Lung (tissue), 12 donors: Measurements from ENCODE around the gene DOCK4. TPM values are rescaled to one million over a fixed set of nuclear protein-coding genes. Genes with fewer than 3 reads are reported as not detected.

ENCODE experiments used
- ATAC-seq: fragments of 200-7000 bp; cut with Tn5 transposase; one replicate; pipeline ENCODE4 v1.9.1; 2020; ENCODE audit warnings: moderate number of reproducible peaks; ENCODE audit not compliant: insufficient read depth, low FRiP score
- DNase-seq, 3 donors: peaks; one replicate each; pipeline ENCODE4 v3.0.0-alpha.2; 2013 to 2017
- H3K27ac ChIP-seq, 2 donors: one replicate each; pipeline ENCODE4 v1.5.1; 2013; ENCODE audit warnings: mild to moderate bottlenecking in 2 of 2, moderate library complexity in 2 of 2, control low read depth in 1 of 2, inconsistent platforms in 1 of 2, low read depth in 1 of 2, low read length in 1 of 2
- H3K27me3 ChIP-seq, 3 donors: one replicate each; pipeline ENCODE4 v1.5.1; 2013; ENCODE audit warnings: low read length in 2 of 3; ENCODE audit not compliant: control insufficient read depth in 3 of 3, insufficient read depth in 3 of 3
- H3K36me3 ChIP-seq, 4 donors: one replicate each; pipeline ENCODE4 v1.5.1; 2013; ENCODE audit warnings: low read length in 4 of 4, mild to moderate bottlenecking in 1 of 4, moderate library complexity in 1 of 4; ENCODE audit not compliant: control insufficient read depth in 4 of 4, insufficient read depth in 4 of 4
- H3K4me1 ChIP-seq, 5 donors: one replicate each; pipeline ENCODE4 v1.5.1; 2013; ENCODE audit warnings: low read length in 5 of 5, mild to moderate bottlenecking in 2 of 5, moderate library complexity in 1 of 5; ENCODE audit not compliant: control insufficient read depth in 5 of 5, insufficient read depth in 5 of 5
- H3K4me3 ChIP-seq: one replicate; pipeline ENCODE4 v1.5.1; 2013; ENCODE audit warnings: mild to moderate bottlenecking, control low read depth, moderate library complexity
- H3K9ac ChIP-seq, 2 donors: one replicate each; pipeline ENCODE4 v1.5.1; 2013; ENCODE audit warnings: low read length in 2 of 2, control low read depth in 1 of 2; ENCODE audit not compliant: insufficient read depth in 1 of 2
- H3K9me3 ChIP-seq, 4 donors: one replicate each; pipeline ENCODE4 v1.5.1; 2013; ENCODE audit warnings: low read length in 3 of 4, mild to moderate bottlenecking in 1 of 4, moderate library complexity in 1 of 4; ENCODE audit not compliant: control insufficient read depth in 4 of 4, insufficient read depth in 3 of 4
- WGBS, 2 donors: extraction: QIAGEN DNeasy Blood & Tissue Kit; methylation state at CpG; one replicate each; pipeline ENCODE4 v1.1.7; 2013; 5-methylcytosine and 5-hydroxymethylcytosine counted together
- polyA plus RNA-seq, 2 donors: library from polyadenylated mRNA; stranded (reverse); fragments of 200-250 nt; gene quantifications; one replicate each; pipeline ENCODE4 v1.2.1, GENCODE V29; 2013
- total RNA-seq, 2 donors: library from RNA; depleted of rRNA in 1 of 2; stranded (reverse); fragments of >200 nt in 1 of 2; gene quantifications; one replicate each; pipeline ENCODE4 v1.2.1, GENCODE V29; 2014 to 2021
- TF ChIP-seq, protein P1 (sequence below): IDR thresholded peaks from 2 replicates; pipeline ENCODE4 v1.5.1; 2012; ENCODE audit warnings: mild to moderate bottlenecking; ENCODE audit errors: control extremely low read depth, extremely low read depth
- donor health status: control.
- donor health status: control.
- donor health status: Bipolar disorder and iron deficiency.
- donor health status: healthy.
- donor health status: DM: yes; HTN: yes; CAD: no.

DOCK4 gene
- total and polyA plus RNA-seq, 4 donors: 18.7 to 163 (median 40.3) TPM

DNA sequence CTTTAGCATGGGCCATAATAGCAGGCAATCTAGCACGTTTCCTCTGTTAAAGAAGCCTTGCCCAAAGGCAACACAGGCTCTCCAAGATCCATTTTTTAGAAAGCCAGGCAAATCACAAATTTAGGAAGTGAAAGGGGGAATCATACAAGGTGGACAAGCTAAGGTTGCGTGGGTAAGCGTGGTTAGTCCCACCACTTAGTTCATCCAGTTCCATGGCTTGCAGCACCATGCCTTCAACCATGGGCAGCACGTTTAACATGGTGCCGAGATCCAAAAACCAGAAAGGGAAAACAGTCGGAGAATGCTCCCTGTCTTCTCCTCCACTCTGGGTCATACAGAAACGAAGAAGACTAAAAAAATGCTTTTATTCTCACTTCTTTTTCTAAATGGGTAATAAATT lies 409.5 kb downstream of the DOCK4 start:
- DNase-seq: peak in 2 of 3 donors; percentile 15 to 30
- Histone ChIP-seq H3K27ac (no peak overlapping the region), H3K36me3 (peaks cover 10 to 54% (median 22%) of the 10 kb centered on the region in 4 donors), H3K27me3 (no peaks in the 10 kb centered on the region), H3K4me3 (no peak overlapping the region), H3K9me3 (peaks cover 18 to 44% (median 20%) of the 10 kb centered on the region in 4 donors), H3K9ac (no peak overlapping the region), H3K4me1 (no peaks in the 10 kb centered on the region)
- ATAC-seq: no peak
- TF ChIP-seq, protein P1, sequence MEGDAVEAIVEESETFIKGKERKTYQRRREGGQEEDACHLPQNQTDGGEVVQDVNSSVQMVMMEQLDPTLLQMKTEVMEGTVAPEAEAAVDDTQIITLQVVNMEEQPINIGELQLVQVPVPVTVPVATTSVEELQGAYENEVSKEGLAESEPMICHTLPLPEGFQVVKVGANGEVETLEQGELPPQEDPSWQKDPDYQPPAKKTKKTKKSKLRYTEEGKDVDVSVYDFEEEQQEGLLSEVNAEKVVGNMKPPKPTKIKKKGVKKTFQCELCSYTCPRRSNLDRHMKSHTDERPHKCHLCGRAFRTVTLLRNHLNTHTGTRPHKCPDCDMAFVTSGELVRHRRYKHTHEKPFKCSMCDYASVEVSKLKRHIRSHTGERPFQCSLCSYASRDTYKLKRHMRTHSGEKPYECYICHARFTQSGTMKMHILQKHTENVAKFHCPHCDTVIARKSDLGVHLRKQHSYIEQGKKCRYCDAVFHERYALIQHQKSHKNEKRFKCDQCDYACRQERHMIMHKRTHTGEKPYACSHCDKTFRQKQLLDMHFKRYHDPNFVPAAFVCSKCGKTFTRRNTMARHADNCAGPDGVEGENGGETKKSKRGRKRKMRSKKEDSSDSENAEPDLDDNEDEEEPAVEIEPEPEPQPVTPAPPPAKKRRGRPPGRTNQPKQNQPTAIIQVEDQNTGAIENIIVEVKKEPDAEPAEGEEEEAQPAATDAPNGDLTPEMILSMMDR: no peak
- WGBS, 2 donors: 84 to 85% methylated on average over 7 of the region's 7 CpGs

DNA sequence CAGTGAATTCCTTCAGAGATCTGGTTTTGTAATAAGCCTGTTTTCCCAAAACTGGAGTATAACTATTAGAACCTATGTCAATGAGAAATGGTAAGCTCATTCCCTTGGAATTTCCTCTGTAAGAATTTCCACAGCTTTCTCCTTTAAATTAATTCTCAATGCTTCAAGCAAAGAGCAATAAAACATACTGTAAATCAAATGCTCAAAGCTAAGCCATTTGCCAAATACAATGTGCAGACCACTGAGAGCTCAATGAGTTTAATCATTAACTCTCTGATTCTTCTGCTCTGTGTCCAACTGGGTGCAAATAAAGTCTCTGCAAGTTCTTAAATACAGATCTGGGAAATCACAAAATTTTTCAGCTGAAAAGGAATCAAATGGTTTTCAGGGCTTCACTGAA lies 416.3 kb downstream of the DOCK4 start:
- TF ChIP-seq, protein P1: no peak
- peak in 1 of 3 donors; percentile 29 for DNase-seq
- H3K4me1 ChIP-seq: peaks cover 0 to 14% (median 5%) of the 10 kb centered on the region in 5 donors
- H3K27ac ChIP-seq: no peak overlapping the region
- no peak overlapping the region for H3K4me3 ChIP-seq
- peaks cover 0 to 6% (median 2%) of the 10 kb centered on the region in 4 donors for H3K9me3 ChIP-seq
- H3K27me3 ChIP-seq: no peaks in the 10 kb centered on the region
- H3K9ac ChIP-seq: no peak overlapping the region
- no peak for ATAC-seq
- H3K36me3 ChIP-seq: peaks cover 7 to 17% (median 12%) of the 10 kb centered on the region in 4 donors

DNA sequence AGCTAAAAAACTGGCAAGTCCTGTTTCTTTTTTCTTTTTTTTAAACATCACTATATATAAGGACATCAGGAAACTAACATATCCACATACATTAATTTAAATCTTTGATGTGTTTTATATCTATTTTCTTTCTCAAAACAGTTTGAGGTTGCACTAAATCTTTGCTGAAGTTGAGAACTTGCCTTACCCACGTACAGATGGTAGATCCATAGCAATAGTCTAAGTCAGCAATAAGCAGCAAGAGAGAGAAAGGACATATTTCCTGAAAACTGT lies 417.2 kb downstream of the DOCK4 start:
- ATAC-seq (no peak), DNase-seq (no peak)
- H3K4me3 ChIP-seq: no peak overlapping the region
- no peaks in the 10 kb centered on the region for H3K9me3 ChIP-seq
- no peak overlapping the region for H3K27ac ChIP-seq
- peaks cover 0 to 14% (median 5%) of the 10 kb centered on the region in 5 donors for H3K4me1 ChIP-seq
- 85 to 90% methylated on average over 1 of the region's 1 CpG for WGBS, 2 donors
- TF ChIP-seq, protein P1: no peak
- no peak overlapping the region for H3K9ac ChIP-seq
- H3K36me3 ChIP-seq: peaks cover 7 to 16% (median 12%) of the 10 kb centered on the region in 4 donors
- no peaks in the 10 kb centered on the region for H3K27me3 ChIP-seq
